Measurements from ENCODE around the gene STK31. TPM values are rescaled to one million over a fixed set of nuclear protein-coding genes. Genes with fewer than 3 reads are reported as not detected.

Gene STK31
- total and polyA plus RNA-seq, 10 of the 15 experiments (the other 5 are each of a cell fraction or from before 2014, with no cell fraction given) = 0.08 to 0.49 (median 0.17) TPM; not detected in 1

DNA sequence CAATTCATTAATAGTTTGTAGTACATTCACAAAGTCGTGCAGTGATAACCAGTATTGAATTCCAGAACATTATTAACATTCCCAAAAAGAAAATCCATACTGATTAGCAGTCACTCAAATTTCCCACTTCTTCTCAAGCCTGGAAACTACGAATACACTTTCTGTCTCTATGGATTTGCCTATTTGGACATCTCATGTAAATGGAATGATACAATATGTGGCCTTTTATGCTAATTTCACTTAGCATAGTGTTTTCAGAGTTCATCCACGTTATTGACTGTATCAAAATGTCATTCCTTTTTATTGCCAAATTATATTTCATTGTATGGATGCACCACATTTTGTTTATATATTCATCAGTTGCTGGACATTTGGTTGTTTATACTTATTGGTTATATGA, 78.8 kb downstream of the STK31 start:
- ChIA-PET RAD21 (ENCODE audit: unreplicated experiment) (no interaction called here), SMC1A (ENCODE audit: uncharacterized antibody, unreplicated experiment) (no interaction called here), CTCF (interaction anchor here (0.6 kb wide), 1 partner anchor 222 kb away, joined by 3 read pairs; no protein-coding TSS in a partner anchor), POLR2A (no interaction called here)
- TF ChIP-seq POLR2A (IDR thresholded peaks at IDR 0.05; ENCODE audit: low read depth, low read length) = no peak
- no peak for TF ChIP-seq TAF1 (IDR thresholded peaks at IDR 0.05; ENCODE audit: borderline replicate concordance, low read depth, low read length)
- TF ChIP-seq PML (IDR thresholded peaks at IDR 0.05; ENCODE audit: low read length) = no peak
- TF ChIP-seq, protein P1, sequence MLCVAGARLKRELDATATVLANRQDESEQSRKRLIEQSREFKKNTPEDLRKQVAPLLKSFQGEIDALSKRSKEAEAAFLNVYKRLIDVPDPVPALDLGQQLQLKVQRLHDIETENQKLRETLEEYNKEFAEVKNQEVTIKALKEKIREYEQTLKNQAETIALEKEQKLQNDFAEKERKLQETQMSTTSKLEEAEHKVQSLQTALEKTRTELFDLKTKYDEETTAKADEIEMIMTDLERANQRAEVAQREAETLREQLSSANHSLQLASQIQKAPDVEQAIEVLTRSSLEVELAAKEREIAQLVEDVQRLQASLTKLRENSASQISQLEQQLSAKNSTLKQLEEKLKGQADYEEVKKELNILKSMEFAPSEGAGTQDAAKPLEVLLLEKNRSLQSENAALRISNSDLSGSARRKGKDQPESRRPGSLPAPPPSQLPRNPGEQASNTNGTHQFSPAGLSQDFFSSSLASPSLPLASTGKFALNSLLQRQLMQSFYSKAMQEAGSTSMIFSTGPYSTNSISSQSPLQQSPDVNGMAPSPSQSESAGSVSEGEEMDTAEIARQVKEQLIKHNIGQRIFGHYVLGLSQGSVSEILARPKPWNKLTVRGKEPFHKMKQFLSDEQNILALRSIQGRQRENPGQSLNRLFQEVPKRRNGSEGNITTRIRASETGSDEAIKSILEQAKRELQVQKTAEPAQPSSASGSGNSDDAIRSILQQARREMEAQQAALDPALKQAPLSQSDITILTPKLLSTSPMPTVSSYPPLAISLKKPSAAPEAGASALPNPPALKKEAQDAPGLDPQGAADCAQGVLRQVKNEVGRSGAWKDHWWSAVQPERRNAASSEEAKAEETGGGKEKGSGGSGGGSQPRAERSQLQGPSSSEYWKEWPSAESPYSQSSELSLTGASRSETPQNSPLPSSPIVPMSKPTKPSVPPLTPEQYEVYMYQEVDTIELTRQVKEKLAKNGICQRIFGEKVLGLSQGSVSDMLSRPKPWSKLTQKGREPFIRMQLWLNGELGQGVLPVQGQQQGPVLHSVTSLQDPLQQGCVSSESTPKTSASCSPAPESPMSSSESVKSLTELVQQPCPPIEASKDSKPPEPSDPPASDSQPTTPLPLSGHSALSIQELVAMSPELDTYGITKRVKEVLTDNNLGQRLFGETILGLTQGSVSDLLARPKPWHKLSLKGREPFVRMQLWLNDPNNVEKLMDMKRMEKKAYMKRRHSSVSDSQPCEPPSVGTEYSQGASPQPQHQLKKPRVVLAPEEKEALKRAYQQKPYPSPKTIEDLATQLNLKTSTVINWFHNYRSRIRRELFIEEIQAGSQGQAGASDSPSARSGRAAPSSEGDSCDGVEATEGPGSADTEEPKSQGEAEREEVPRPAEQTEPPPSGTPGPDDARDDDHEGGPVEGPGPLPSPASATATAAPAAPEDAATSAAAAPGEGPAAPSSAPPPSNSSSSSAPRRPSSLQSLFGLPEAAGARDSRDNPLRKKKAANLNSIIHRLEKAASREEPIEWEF (IDR thresholded peaks at IDR 0.05; ENCODE audit: insufficient replicate concordance, low read depth, low read length) = no peak
- no peak for TF ChIP-seq NFYB (IDR thresholded peaks at IDR 0.05; ENCODE audit: insufficient read depth, low read depth, low read length)
- TF ChIP-seq CREB1 (IDR thresholded peaks at IDR 0.05; ENCODE audit: low read depth) = no peak
- TF ChIP-seq SUZ12 (IDR thresholded peaks at IDR 0.05; ENCODE audit: unreplicated experiment) = no peak
- no peak for TF ChIP-seq SREBF1 (IDR thresholded peaks at IDR 0.05; ENCODE audit: low read length)
- TF ChIP-seq, protein P2, sequence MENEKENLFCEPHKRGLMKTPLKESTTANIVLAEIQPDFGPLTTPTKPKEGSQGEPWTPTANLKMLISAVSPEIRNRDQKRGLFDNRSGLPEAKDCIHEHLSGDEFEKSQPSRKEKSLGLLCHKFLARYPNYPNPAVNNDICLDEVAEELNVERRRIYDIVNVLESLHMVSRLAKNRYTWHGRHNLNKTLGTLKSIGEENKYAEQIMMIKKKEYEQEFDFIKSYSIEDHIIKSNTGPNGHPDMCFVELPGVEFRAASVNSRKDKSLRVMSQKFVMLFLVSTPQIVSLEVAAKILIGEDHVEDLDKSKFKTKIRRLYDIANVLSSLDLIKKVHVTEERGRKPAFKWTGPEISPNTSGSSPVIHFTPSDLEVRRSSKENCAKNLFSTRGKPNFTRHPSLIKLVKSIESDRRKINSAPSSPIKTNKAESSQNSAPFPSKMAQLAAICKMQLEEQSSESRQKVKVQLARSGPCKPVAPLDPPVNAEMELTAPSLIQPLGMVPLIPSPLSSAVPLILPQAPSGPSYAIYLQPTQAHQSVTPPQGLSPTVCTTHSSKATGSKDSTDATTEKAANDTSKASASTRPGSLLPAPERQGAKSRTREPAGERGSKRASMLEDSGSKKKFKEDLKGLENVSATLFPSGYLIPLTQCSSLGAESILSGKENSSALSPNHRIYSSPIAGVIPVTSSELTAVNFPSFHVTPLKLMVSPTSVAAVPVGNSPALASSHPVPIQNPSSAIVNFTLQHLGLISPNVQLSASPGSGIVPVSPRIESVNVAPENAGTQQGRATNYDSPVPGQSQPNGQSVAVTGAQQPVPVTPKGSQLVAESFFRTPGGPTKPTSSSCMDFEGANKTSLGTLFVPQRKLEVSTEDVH (IDR thresholded peaks at IDR 0.05; ENCODE audit: low read depth, partially characterized antibody) = no peak
- TF ChIP-seq GATAD2B (conservative IDR thresholded peaks at IDR 0.05; ENCODE audit: low read depth) = no peak
- no peak for TF ChIP-seq SIN3A (IDR thresholded peaks at IDR 0.05; ENCODE audit: low read depth, low read length)
- TF ChIP-seq MTA2 (IDR thresholded peaks at IDR 0.05; ENCODE audit: low read depth) = no peak
- no peak for TF ChIP-seq IRF5 (IDR thresholded peaks at IDR 0.05; ENCODE audit: borderline replicate concordance)
- TF ChIP-seq CHD1 (IDR thresholded peaks at IDR 0.05; ENCODE audit: low read depth, low read length) = no peak
- TF ChIP-seq LARP7 (IDR thresholded peaks at IDR 0.05) = no peak
- no TSS peak for BruUV-seq (replicated peaks)
- Histone ChIP-seq H3K36me3 (ENCODE audit: control insufficient read depth in 2 of 2, insufficient read depth in 2 of 2, low read length in 1 of 2) (no peaks in the 10 kb centered on the region), H3K9me3 (replicated peaks; ENCODE audit: control insufficient read depth, insufficient read depth, low read length) (no peaks in the 10 kb centered on the region), H3K27me3 (replicated peaks in 1 of 2; ENCODE audit: control insufficient read depth in 2 of 2, insufficient read depth in 2 of 2, low read length in 1 of 2) (no peaks in the 10 kb centered on the region), H4K20me1 (ENCODE audit: control insufficient read depth, insufficient read depth) (no peaks in the 10 kb centered on the region), H2AFZ (ENCODE audit: control insufficient read depth, low read depth, low read length) (no peak overlapping the region), H3K9ac (ENCODE audit: control insufficient read depth, insufficient read depth, low read length) (no peak overlapping the region), H3K27ac (ENCODE audit: control insufficient read depth, insufficient read depth) (no peak overlapping the region), H3K4me3 (no peak overlapping the region), H3K4me1 (ENCODE audit: control insufficient read depth, insufficient read depth, low read length) (no peaks in the 10 kb centered on the region), H3K4me2 (ENCODE audit: control insufficient read depth, insufficient read depth) (no peak overlapping the region), H3K79me2 (ENCODE audit: control insufficient read depth, insufficient read depth, low read length) (no peaks in the 10 kb centered on the region)
- WGBS (ENCODE audit: insufficient coverage, insufficient replicate concordance, low lambda C conversion rate, missing lambda C conversion rate) = 11% methylated on average over 3 of the region's 3 CpGs
- FAIRE-seq = no peak
- no peak for ATAC-seq
- in situ Hi-C loops (cut with MboI) = no loop called here
- no peak for DNase-seq (ENCODE audit: low read depth, low spot score)
- intact Hi-C loops (cut with micrococcal nuclease; ENCODE audit: unreplicated experiment) = no loop called here

Measured in GM12878 (cell line).